Duodenal mucosa (tissue), 2 donors: ENCODE results near the gene GREM2.

Source experiments
- H3K27ac ChIP-seq: one replicate; pipeline ENCODE4 v1.7.0; 2013; ENCODE audit warnings: low read depth, low read length
- H3K27me3 ChIP-seq, 2 donors: one replicate each; pipeline ENCODE4 v1.7.0; 2013; ENCODE audit warnings: low read length in 2 of 2, control low read depth in 1 of 2; ENCODE audit not compliant: insufficient read depth in 2 of 2, control insufficient read depth in 1 of 2
- H3K36me3 ChIP-seq, 2 donors: one replicate each; pipeline ENCODE4 v1.7.0; 2013; ENCODE audit warnings: low read length in 2 of 2, control low read depth in 1 of 2; ENCODE audit not compliant: insufficient read depth in 2 of 2, control insufficient read depth in 1 of 2
- H3K4me1 ChIP-seq, 2 donors: one replicate each; pipeline ENCODE4 v1.7.0; 2013; ENCODE audit warnings: low read length in 2 of 2, control low read depth in 1 of 2; ENCODE audit not compliant: insufficient read depth in 2 of 2, control insufficient read depth in 1 of 2
- H3K4me3 ChIP-seq, 2 donors: one replicate each; pipeline ENCODE4 v1.7.0; 2013; ENCODE audit warnings: low read length in 2 of 2, low read depth in 1 of 2
- H3K9ac ChIP-seq, 2 donors: one replicate each; pipeline ENCODE4 v1.7.0; 2013; ENCODE audit warnings: low read length in 2 of 2, low read depth in 1 of 2
- H3K9me3 ChIP-seq, 2 donors: one replicate each; pipeline ENCODE4 v1.7.0; 2013; ENCODE audit warnings: low read length in 2 of 2, control low read depth in 1 of 2; ENCODE audit not compliant: control insufficient read depth in 1 of 2

Gene GREM2

DNA sequence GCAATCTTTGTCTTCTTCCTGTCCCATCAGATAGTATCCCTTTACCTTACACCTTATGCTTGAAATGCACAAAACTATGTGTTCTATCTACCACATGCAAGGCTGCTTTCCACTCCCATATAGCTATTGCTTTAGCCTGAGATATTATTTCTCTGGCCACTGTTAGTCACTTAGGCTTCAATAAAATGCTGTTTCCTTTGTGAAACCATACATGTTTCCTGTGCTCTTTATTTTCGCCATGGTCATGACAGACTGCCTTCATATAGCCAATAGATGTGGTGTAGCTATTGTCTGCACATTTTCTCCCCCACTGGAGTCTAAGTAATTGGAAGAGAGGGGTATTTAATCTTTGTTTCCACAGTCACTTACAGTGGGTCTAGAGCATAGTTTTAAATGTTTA, 108.4 kb downstream of the GREM2 start:
- Histone ChIP-seq H3K4me1 (no peaks in the 10 kb centered on the region), H3K27ac (no peak overlapping the region), H3K9ac (no peak overlapping the region)

DNA sequence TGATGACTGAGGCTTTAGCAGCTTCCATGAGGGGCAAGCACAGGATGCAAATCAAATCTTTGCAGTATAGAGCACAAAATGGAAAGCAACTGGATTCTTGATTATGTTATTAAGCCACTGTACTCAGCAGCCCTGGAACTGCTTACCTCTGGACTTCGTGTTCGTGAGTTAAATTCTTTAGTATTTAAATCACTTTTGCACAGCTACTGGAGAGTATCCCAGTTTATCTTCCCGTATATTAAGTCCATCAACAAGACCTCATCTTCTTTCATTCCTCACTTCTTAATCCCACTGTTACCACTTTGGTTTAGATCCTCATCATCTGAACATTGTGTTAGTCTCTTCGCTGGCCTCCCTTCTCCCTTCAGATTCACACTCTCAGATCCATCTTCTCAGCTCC, 108.9 kb downstream of the GREM2 start:
- Histone ChIP-seq H3K9ac (no peak overlapping the region), H3K4me3 (no peak overlapping the region), H3K27me3 (no peaks in the 10 kb centered on the region), H3K9me3 (no peaks in the 10 kb centered on the region), H3K27ac (no peak overlapping the region), H3K36me3 (no peaks in the 10 kb centered on the region), H3K4me1 (no peaks in the 10 kb centered on the region)

More for the DNA sequence above, 108.4 kb downstream of the GREM2 start:
- Histone ChIP-seq H3K27me3 (no peaks in the 10 kb centered on the region), H3K36me3 (no peaks in the 10 kb centered on the region), H3K4me3 (no peak overlapping the region), H3K9me3 (no peaks in the 10 kb centered on the region)

DNA sequence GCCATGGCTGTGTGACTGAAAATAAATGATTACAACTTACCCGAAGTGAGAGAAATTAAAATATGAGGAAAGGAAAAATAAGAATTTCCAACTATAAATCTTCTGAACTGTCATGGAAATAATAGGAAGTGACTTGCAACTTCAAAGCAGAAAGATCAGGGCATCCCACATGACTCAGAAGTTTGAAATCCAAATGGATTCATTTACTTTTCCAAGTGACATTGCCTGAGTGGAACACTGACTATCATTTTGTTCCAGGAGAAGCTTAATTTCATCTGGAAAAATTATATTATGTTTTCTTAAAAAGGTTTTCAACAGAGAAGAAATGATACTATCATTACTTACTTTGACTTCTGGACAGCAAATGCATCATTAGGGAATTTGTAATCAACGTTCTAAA, 110.8 kb downstream of the GREM2 start:
- no peaks in the 10 kb centered on the region for H3K27me3 ChIP-seq
- no peak overlapping the region for H3K9ac ChIP-seq
- H3K9me3 ChIP-seq = no peaks in the 10 kb centered on the region
- no peak overlapping the region for H3K27ac ChIP-seq
- no peaks in the 10 kb centered on the region for H3K4me1 ChIP-seq
- H3K4me3 ChIP-seq = no peak overlapping the region
- no peaks in the 10 kb centered on the region for H3K36me3 ChIP-seq

DNA sequence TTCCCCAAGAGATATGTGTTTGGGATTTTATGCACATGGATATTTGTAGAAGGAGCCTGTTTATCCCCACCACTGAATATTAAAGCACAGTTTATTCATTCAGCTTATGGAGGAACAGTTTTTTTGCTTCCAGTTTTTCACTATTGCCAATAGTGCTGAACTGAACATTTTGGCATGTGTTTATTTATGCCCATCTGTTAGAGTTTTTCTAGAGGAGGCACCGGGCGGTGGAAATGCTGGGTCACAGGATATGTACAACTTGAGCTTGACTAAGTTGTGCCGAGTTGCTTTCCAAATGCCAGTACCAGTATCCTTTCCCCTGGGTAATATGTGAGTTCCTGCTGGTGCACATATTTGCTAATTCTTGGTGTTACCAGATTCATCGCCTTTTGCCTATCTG, 111.3 kb downstream of the GREM2 start:
- Histone ChIP-seq H3K4me3 (no peak overlapping the region), H3K36me3 (no peaks in the 10 kb centered on the region), H3K9me3 (no peaks in the 10 kb centered on the region), H3K27ac (no peak overlapping the region), H3K9ac (no peak overlapping the region), H3K4me1 (no peaks in the 10 kb centered on the region), H3K27me3 (no peaks in the 10 kb centered on the region)

DNA sequence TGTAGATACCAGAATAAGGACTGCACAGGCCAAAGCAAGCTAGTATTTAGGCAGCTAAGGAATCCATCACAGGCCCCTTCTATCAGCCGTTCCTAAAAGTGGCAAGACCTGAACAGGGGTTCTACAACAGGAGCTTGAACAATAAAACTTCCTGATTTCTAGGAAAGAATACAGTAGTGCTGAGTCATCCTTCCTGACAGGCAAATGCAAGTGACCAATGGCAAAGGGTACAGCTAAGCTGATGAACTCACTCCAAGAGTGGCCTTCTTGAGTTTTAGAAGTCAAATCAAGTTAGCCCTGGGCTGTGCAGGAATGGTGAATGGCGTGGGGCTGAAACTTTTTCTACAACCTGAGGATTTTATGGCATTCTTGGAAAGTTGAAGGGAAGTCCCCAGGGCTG, 112.9 kb downstream of the GREM2 start:
- no peak overlapping the region for H3K9ac ChIP-seq
- H3K27ac ChIP-seq = no peak overlapping the region

DNA sequence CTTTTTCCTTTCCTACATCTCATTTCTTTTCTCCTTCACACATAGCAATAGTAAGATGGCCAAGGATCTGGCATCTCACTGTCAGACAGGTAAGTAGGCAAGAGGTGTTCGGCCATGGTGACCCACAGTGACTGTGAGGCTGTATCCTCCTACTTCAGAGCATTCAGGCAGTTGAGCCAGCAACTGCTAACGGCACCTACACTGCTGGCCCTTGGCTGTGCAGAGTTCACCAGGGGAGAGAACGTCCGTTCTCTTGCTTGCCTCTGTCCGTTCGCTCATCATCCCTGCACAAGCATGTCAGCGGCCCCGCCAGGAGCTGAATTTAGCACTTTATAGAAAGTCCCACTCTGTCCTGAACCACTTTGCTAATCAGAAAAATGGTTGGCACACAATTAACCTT, 113.6 kb downstream of the GREM2 start:
- Histone ChIP-seq H3K27ac (no peak overlapping the region), H3K4me3 (no peak overlapping the region), H3K9ac (no peak overlapping the region), H3K9me3 (no peaks in the 10 kb centered on the region), H3K36me3 (no peaks in the 10 kb centered on the region), H3K27me3 (no peaks in the 10 kb centered on the region), H3K4me1 (no peaks in the 10 kb centered on the region)

More for the DNA sequence above, 112.9 kb downstream of the GREM2 start:
- H3K36me3 ChIP-seq = no peaks in the 10 kb centered on the region
- H3K9me3 ChIP-seq = no peaks in the 10 kb centered on the region
- H3K4me1 ChIP-seq = no peaks in the 10 kb centered on the region
- H3K4me3 ChIP-seq = no peak overlapping the region
- H3K27me3 ChIP-seq = no peaks in the 10 kb centered on the region

DNA sequence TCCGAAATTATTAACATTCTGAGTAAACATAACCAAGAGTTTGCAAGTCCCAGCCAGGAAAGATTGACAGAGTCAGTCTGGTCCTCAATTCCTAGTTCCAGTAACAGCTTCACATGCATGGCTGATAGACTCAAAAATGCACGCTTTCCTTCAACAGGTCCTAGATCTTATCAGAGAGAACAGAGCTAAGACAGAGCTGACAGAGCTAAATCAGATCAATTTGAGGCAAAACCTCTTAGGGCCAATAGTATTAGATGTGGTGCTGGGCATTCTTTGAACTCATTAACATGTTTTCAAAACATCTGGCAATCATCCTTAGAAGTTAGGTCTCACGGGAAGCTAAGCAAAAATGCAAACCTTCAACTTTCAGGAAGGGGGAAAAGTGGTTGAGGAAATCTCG, 114.0 kb downstream of the GREM2 start:
- Histone ChIP-seq H3K9me3 (no peaks in the 10 kb centered on the region), H3K27me3 (no peaks in the 10 kb centered on the region), H3K4me1 (no peaks in the 10 kb centered on the region), H3K27ac (no peak overlapping the region), H3K4me3 (no peak overlapping the region), H3K36me3 (no peaks in the 10 kb centered on the region), H3K9ac (no peak overlapping the region)

DNA sequence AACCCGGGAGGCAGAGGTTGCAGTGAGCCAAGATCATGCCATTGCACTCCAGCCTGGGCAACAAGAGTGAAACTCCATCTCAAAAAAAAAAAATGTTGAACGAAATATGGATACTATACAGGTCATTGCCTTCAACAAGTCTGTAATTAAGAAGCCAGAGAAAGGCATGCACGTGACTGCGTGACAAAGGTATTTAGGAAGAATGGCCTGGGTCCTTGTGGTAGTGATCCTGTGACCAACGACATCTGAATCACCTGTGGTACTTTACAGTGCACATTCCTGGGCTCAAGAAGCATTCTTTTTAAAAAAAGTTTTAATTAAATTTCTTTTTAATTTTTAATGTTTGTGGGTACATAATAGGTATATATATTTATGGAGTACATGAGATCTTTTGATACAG, 115.0 kb downstream of the GREM2 start:
- Histone ChIP-seq H3K9ac (no peak overlapping the region), H3K4me1 (no peaks in the 10 kb centered on the region), H3K36me3 (no peaks in the 10 kb centered on the region)

DNA sequence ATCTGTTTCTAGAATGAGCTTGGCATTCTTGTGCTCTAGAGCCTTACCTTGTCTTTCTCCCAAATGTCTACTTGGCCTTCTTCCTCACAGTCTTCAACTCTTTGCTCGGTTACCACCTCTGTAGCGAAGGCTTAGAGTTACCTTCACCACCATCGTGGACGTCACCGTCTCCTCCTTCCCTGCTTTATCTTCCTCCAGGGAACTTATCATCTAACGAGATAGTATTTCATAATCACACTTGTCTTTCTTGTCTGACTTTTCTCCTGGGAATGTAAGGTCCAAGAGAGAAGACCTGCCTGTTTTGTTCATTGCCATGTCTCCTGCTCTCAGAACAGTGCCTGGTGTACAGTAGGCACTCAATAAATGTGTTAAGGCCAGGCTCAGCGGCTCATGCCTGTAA, 115.6 kb downstream of the GREM2 start:
- no peaks in the 10 kb centered on the region for H3K9me3 ChIP-seq
- H3K27me3 ChIP-seq = no peaks in the 10 kb centered on the region
- H3K9ac ChIP-seq = no peak overlapping the region
- H3K36me3 ChIP-seq = no peaks in the 10 kb centered on the region
- H3K4me3 ChIP-seq = no peak overlapping the region
- H3K4me1 ChIP-seq = no peaks in the 10 kb centered on the region
- no peak overlapping the region for H3K27ac ChIP-seq

More for the DNA sequence above, 115.0 kb downstream of the GREM2 start:
- Histone ChIP-seq H3K4me3 (no peak overlapping the region), H3K27me3 (no peaks in the 10 kb centered on the region), H3K27ac (no peak overlapping the region), H3K9me3 (no peaks in the 10 kb centered on the region)

DNA sequence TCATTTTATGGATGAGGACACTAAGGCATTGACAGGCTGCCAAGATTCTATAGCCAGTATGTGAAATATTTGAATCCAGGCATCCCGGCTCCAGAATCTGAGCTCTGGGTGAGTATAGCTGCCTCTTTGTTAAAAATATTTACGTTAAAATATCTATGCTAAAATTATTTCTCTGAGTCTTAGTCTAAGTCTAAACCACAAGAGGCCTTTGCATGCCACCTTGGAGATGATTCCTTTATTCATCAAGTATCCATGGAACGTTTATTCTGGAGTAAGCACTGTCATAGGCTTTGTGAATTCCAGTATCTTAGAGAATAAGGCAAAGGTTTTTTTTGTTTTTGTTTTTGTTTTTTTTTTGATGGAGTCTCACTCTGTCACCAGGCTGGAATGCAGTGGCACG, 116.4 kb downstream of the GREM2 start:
- H3K36me3 ChIP-seq = no peaks in the 10 kb centered on the region
- H3K4me1 ChIP-seq = no peaks in the 10 kb centered on the region
- no peak overlapping the region for H3K27ac ChIP-seq
- no peaks in the 10 kb centered on the region for H3K9me3 ChIP-seq
- no peak overlapping the region for H3K9ac ChIP-seq
- H3K27me3 ChIP-seq = no peaks in the 10 kb centered on the region
- no peak overlapping the region for H3K4me3 ChIP-seq

DNA sequence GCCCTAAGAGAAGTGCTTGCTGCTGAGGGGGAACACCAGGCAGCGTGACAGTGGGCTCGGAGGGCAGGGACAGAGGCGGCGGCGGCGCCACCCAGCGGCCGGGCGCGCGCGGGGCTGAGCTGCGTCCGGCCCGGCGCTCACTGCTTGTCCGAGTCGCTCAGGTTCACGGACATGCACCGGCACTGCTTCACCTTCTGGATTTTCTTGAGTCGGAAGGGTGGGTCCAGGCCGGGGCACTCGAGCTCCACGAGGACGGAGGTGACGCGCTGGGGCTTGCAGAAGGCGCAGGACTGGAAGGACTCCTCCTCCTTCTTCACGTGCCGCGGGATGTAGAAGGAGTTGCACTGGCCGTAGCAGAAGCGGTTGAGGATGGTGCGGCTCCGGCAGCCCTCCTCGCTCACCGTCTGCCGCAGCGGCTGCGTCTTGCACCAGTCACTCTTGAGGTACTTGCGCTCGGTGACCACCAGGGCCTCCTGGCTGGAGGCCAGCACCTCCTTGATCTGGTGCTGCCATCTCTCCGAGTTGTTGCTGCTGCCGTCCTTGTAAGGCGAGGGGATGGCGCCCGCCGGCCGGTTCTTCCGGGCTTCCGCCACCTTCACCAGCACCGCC, 119.0 kb downstream of the GREM2 start:
- Histone ChIP-seq H3K4me3 (no peak overlapping the region), H3K9me3 (no peaks in the 10 kb centered on the region), H3K27me3 (no peaks in the 10 kb centered on the region), H3K9ac (no peak overlapping the region), H3K27ac (no peak overlapping the region), H3K36me3 (no peaks in the 10 kb centered on the region), H3K4me1 (no peaks in the 10 kb centered on the region)
